ENCODE measurements around the gene SMAD1. TPM values are rescaled to one million over a fixed set of nuclear protein-coding genes. Genes with fewer than 3 reads are reported as not detected.

Gene SMAD1
- total RNA-seq, 2 donors from 2014 or later, result 1.3 to 16.7 TPM

DNA sequence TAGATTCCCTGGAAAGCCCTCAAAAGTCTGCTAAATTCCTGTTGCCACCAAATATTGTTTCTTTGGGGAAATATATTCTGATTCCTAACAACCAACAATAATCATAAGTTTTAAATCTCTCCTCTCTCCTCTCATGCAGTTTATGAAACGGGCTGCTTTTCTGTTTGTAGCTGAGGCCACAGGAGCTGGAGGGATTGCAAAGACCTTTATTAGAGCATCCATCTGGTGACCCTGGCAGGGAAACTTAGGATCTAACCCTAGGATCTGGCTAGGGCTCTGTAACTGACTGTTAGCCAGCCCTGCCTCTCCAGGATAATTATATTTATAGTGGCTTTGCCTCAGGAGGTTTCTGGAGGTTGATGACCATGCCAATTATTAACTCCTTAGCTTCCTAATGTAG, 56.9 kb downstream of the SMAD1 start:
- H3K9me3 ChIP-seq (ENCODE audit: control insufficient read depth, low read length, poor library complexity, severe bottlenecking), result no peaks in the 10 kb centered on the region
- ATAC-seq (no peak), DNase-seq (no peak)
- Mint-ChIP-seq H3K4me1 (peaks cover 15% of the 10 kb centered on the region), H3K36me3 (ENCODE audit: low read depth) (peaks cover 5% of the 10 kb centered on the region), H3K4me3 (no peak overlapping the region), H3K27me3 (no peaks in the 10 kb centered on the region), H3K27ac (peak overlapping the region; percentile 29)

DNA sequence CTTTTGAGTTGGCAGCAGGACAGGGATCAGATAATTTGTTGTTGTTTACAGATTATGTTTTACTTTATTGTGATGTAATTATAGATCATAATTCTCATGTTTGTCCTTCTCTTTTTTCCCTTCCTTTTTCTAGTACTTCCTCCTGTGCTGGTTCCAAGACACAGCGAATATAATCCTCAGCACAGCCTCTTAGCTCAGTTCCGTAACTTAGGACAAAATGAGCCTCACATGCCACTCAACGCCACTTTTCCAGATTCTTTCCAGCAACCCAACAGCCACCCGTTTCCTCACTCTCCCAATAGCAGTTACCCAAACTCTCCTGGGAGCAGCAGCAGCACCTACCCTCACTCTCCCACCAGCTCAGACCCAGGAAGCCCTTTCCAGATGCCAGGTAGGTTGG, 58.0 kb downstream of the SMAD1 start:
- H3K36me3 Mint-ChIP-seq (ENCODE audit: low read depth), result peaks cover 5% of the 10 kb centered on the region
- no peak overlapping the region for H3K4me3 Mint-ChIP-seq
- ATAC-seq (no peak), DNase-seq (no peak)
- H3K9me3 ChIP-seq (ENCODE audit: control insufficient read depth, low read length, poor library complexity, severe bottlenecking), result no peaks in the 10 kb centered on the region
- H3K27ac Mint-ChIP-seq, result peak overlapping the region; percentile 29
- no peaks in the 10 kb centered on the region for H3K27me3 Mint-ChIP-seq
- H3K4me1 Mint-ChIP-seq, result peaks cover 15% of the 10 kb centered on the region

DNA sequence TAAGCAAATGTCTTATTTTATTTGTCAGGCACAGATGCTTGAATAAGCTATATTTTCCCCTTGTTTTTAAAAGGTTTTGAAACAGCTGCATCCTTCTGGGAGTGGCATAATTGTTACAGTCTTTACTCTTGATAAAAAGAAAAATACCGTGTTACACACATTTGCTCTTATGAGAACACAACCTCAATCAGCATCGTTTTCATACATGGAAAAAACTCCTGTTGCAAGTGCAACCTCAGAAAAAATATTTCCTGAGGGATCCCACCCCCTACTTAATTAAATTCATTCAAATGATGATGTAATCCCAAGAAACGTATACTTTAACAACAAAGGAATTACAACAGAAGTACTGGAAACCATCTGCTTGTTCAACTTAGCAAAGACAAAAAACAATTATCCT, 58.6 kb downstream of the SMAD1 start:
- no peak for DNase-seq
- Mint-ChIP-seq H3K27me3 (no peaks in the 10 kb centered on the region), H3K27ac (no peak overlapping the region), H3K4me1 (peaks cover 15% of the 10 kb centered on the region), H3K36me3 (ENCODE audit: low read depth) (peaks cover 5% of the 10 kb centered on the region), H3K4me3 (no peak overlapping the region)
- ATAC-seq, result no peak
- no peaks in the 10 kb centered on the region for H3K9me3 ChIP-seq (ENCODE audit: control insufficient read depth, low read length, poor library complexity, severe bottlenecking)

DNA sequence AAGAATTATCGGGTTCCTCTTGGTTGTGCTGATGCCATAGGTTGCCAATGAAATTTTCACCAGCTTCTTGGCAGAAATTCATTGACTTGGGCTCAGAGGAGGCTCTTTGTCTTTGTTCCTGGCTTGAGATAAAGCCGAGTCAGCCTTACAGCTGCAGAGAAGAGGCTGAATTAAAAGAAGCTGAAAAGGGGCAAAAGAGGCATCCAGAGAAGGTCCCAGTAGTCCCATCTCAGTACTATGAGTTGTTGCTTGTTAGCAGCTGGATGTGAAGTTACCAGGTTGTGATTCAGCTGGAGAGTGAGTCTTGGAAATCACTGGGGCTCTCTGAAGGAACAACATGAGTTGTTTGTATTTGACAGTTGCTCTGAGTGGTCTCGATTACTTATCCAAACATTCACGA, 59.7 kb downstream of the SMAD1 start:
- Mint-ChIP-seq H3K27ac (no peak overlapping the region), H3K4me3 (no peak overlapping the region)
- ATAC-seq, result no peak

DNA sequence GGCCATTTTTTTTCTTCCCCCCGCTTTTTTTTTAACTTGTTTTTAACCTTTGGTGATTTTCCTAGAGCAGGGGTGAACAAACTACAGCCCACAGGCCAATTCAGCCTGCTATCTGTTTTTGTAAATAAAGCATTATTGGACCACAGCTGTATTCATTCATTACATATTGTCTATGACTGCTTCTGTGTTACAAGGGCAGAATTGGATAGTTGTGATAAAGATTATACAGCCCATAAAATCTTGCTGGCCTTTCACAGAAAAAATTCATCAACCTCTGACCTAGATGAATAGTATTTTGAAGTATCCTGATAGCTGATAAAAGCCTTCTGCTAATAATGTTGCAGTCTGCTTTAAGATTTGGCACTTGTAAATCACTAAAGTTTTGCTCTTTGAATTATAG, 63.4 kb downstream of the SMAD1 start:
- no peaks in the 10 kb centered on the region for H3K9me3 ChIP-seq (ENCODE audit: control insufficient read depth, low read length, poor library complexity, severe bottlenecking)
- Mint-ChIP-seq H3K27me3 (no peaks in the 10 kb centered on the region), H3K4me3 (no peak overlapping the region), H3K27ac (no peak overlapping the region), H3K36me3 (ENCODE audit: low read depth) (peaks cover 2% of the 10 kb centered on the region), H3K4me1 (peaks cover 7% of the 10 kb centered on the region)
- ATAC-seq, result no peak
- no peak for DNase-seq

More for the DNA sequence above, 59.7 kb downstream of the SMAD1 start:
- no peaks in the 10 kb centered on the region for H3K9me3 ChIP-seq (ENCODE audit: control insufficient read depth, low read length, poor library complexity, severe bottlenecking)
- Mint-ChIP-seq H3K27me3 (no peaks in the 10 kb centered on the region), H3K4me1 (peaks cover 16% of the 10 kb centered on the region), H3K36me3 (ENCODE audit: low read depth) (peaks cover 5% of the 10 kb centered on the region)
- DNase-seq, result no peak

DNA sequence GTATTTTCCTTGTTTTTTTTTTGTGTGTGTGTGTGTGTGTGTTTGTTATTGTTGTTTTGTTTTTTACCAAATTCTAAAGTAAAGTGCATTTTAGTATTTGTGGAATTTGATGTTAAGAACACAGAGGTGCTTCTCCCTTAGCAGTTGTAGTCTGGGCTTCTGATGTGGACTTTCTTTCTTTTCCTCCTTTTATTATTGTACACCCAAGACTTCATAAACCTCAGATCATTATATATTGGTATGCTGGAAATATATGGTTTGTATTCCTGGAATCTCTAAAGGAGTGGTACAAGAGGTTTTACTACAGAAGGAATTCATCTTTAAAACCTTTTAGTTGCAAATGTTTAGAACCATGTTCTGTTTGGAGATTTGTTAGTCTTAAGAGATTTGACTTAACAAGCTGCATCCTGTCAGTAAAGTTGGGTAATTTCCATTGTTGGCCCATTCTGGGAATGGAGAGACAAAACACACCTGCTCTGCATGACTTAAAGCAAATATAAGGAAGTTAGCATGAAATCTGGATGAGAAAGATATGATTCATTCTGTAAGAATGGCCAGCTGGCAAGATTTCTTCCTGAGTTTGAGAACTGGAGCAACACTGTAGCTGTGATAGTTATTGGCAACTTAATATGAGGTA, 64.0 kb downstream of the SMAD1 start:
- no peaks in the 10 kb centered on the region for H3K9me3 ChIP-seq (ENCODE audit: control insufficient read depth, low read length, poor library complexity, severe bottlenecking)
- Mint-ChIP-seq H3K27me3 (no peaks in the 10 kb centered on the region), H3K4me1 (peaks cover 7% of the 10 kb centered on the region), H3K4me3 (no peak overlapping the region), H3K36me3 (ENCODE audit: low read depth) (peaks cover 2% of the 10 kb centered on the region), H3K27ac (no peak overlapping the region)
- DNase-seq (no peak), ATAC-seq (no peak)

DNA sequence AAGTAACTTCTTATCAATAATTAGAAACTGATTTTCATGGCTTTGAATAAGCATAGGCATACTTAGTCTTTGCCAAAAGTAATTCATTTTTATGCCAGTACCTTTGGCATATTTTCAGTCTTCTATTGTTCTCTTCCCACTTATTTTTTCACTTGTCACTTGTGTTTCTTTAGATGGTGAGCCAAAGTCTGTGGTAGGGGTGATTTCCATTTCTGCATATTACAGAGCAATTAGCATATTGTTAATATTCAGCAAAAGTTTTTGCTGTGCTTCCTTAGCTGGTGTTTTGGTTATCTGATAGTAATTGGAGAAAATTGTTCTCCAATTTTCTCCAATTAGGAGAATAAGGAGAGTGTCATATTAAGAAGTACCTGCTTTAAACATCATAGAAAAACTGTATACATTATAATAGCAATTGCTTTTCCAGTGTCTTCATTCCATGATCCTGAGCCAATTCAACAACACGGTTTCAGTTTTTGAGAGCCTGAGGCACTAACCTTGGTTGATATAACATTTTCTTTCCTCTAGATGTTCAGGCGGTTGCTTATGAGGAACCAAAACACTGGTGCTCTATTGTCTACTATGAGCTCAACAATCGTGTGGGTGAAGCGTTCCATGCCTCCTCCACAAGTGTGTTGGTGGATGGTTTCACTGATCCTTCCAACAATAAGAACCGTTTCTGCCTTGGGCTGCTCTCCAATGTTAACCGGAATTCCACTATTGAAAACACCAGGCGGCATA, 64.7 kb downstream of the SMAD1 start:
- no peak overlapping the region for H3K27ac Mint-ChIP-seq
- no peaks in the 10 kb centered on the region for H3K27me3 Mint-ChIP-seq
- H3K4me1 Mint-ChIP-seq, result peaks cover 8% of the 10 kb centered on the region
- peaks cover 2% of the 10 kb centered on the region for H3K36me3 Mint-ChIP-seq (ENCODE audit: low read depth)
- DNase-seq, result no peak
- no peak overlapping the region for H3K4me3 Mint-ChIP-seq
- no peak for ATAC-seq
- no peaks in the 10 kb centered on the region for H3K9me3 ChIP-seq (ENCODE audit: control insufficient read depth, low read length, poor library complexity, severe bottlenecking)

DNA sequence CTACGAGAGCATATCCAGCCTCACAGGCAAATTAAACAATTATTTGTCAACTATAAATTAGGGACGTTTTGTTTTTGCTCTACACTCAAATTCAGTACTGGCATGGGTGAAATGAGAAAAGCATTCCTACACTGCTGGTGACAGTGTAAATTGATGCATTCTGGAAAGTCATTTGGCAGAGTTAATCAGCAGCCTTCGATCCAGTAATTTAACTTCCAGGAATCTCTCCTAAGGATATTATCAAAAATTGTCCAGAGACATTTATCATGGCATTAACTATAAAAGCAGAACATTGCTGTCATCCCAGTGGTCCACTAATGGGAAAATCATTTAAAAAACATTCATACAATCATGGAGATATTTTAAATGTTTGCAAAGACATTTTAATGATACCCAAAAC, 70.0 kb downstream of the SMAD1 start:
- H3K4me3 Mint-ChIP-seq, result no peak overlapping the region
- H3K36me3 Mint-ChIP-seq (ENCODE audit: low read depth), result peaks cover 2% of the 10 kb centered on the region
- no peak for DNase-seq
- no peak for ATAC-seq
- H3K27me3 Mint-ChIP-seq, result no peaks in the 10 kb centered on the region
- no peaks in the 10 kb centered on the region for H3K9me3 ChIP-seq (ENCODE audit: control insufficient read depth, low read length, poor library complexity, severe bottlenecking)
- no peak overlapping the region for H3K27ac Mint-ChIP-seq
- peaks cover 10% of the 10 kb centered on the region for H3K4me1 Mint-ChIP-seq

DNA sequence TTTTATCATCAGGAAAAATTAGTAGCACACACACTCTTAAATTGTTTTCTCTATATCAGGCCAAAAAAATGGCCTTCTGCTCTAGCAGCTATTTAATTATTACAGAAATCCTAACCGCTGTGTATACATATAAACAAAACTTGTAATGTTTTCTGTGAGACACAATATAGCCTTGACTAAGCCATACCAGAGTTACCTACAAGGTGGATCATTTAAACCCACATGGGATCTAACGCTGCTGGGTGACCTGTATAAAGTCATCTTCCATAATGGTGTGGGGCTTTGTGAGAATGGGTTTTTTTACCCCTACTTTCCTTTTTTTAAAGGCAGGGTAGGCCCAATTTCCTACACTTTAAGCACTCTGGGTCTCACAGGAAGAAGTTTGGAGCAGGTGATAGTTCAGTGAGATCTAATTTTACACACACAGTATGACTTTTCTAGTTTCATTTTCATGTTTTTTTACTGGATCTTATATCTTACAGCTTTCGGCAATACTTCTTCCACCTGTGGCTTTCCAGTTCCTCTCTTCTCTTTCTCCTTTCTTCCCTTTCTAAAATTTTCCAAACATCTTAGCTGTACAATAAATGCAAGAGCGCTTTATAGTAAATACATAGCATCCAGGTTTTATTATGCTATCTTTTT, 70.6 kb downstream of the SMAD1 start:
- Mint-ChIP-seq H3K36me3 (ENCODE audit: low read depth) (peaks cover 2% of the 10 kb centered on the region), H3K4me1 (peaks cover 10% of the 10 kb centered on the region), H3K27ac (peak overlapping the region; percentile 91), H3K27me3 (no peaks in the 10 kb centered on the region), H3K4me3 (no peak overlapping the region)
- DNase-seq (no peak), ATAC-seq (no peak)
- H3K9me3 ChIP-seq (ENCODE audit: control insufficient read depth, low read length, poor library complexity, severe bottlenecking), result no peaks in the 10 kb centered on the region

DNA sequence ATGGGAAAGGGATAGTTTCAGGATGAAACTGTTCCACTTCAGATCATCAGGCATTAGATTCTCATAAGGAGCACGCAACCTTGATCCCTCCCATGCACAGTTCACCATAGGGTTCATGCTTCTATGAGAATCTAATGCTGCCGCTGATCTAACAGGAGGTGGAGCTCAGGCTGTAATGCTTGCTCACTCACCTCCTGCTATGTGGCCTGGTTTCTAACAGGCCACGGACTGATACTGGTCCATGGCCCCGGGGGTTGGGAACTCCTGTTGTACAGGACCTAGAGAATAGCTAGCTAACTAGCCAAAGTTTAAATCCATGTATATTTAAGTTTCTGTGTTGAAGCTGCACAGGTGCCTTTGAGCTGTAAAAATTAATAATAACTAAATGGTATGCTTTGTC, 71.7 kb downstream of the SMAD1 start:
- ATAC-seq (no peak), DNase-seq (no peak)
- Mint-ChIP-seq H3K36me3 (ENCODE audit: low read depth) (no peaks in the 10 kb centered on the region), H3K27ac (no peak overlapping the region), H3K4me1 (peaks cover 10% of the 10 kb centered on the region), H3K4me3 (no peak overlapping the region), H3K27me3 (no peaks in the 10 kb centered on the region)
- no peaks in the 10 kb centered on the region for H3K9me3 ChIP-seq (ENCODE audit: control insufficient read depth, low read length, poor library complexity, severe bottlenecking)

DNA sequence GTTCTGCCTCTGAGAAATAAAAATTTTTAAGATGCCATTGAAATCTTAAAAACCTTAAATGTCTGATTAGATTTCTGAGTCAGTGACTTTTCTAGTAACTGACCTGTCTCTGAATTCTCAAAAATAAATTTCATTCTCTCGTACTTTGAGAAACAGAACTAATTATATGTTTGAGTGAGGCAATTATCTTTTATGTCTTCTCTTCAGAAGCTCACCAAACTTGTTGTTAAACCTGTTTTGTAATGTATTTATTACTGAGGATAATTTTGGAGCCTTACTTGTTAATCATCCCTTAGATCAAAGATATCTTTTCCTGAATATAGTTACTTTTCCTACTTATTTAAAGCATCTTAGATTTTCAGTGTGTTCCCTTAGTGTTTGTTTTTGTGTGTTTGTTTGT, 73.0 kb downstream of the SMAD1 start:
- Mint-ChIP-seq H3K27ac (peak overlapping the region; percentile 29), H3K4me1 (peaks cover 8% of the 10 kb centered on the region), H3K27me3 (no peaks in the 10 kb centered on the region), H3K4me3 (no peak overlapping the region), H3K36me3 (ENCODE audit: low read depth) (no peaks in the 10 kb centered on the region)
- ATAC-seq, result no peak
- no peak for DNase-seq
- H3K9me3 ChIP-seq (ENCODE audit: control insufficient read depth, low read length, poor library complexity, severe bottlenecking), result no peaks in the 10 kb centered on the region

DNA sequence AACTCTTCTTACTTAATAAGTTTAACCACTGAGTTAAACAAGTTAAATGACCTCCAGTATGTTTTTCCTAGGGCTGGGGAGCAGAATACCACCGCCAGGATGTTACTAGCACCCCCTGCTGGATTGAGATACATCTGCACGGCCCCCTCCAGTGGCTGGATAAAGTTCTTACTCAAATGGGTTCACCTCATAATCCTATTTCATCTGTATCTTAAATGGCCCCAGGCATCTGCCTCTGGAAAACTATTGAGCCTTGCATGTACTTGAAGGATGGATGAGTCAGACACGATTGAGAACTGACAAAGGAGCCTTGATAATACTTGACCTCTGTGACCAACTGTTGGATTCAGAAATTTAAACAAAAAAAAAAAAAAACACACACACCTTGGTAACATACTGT, 76.1 kb downstream of the SMAD1 start:
- Mint-ChIP-seq H3K27me3 (no peaks in the 10 kb centered on the region), H3K27ac (no peak overlapping the region), H3K36me3 (ENCODE audit: low read depth) (no peaks in the 10 kb centered on the region), H3K4me1 (peaks cover under 1% of the 10 kb centered on the region), H3K4me3 (no peak overlapping the region)
- ATAC-seq (peak; percentile 99), DNase-seq (peak in 1 of 3 donors; percentile 44)
- H3K9me3 ChIP-seq (ENCODE audit: control insufficient read depth, low read length, poor library complexity, severe bottlenecking), result no peaks in the 10 kb centered on the region

DNA sequence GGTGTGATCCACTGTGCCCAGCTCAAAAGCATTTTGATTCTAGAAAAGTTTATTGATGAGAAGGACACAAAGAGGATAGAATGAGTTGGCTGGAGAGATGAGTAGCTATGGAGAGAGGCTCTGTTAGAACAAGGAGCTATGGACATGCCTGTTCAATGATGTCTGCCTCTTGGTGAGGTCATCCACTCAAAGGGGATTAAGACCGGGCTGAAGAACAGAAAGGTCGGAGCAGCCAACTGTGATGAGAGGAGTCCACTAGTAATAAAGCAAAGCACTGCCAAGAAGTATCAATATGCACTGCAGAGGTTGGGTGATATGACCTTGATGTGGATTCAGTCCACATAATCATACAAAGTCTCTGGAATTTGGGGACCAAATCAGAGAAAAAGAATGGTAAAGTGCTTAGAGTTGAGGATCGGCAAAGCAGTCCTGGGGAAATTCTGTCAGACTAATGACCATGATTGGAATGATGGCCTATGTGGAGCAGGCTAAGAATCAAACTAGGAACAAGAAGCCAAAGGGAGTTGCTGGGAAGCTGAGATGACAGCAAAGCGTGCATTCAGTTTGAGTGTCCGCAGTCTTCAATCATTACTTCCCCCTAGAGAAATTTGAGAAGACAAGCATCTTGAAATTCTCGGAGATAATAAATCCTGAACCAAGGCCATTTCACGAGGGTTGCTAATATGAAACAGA, 81.8 kb downstream of the SMAD1 start:
- H3K36me3 Mint-ChIP-seq (ENCODE audit: low read depth), result no peaks in the 10 kb centered on the region
- H3K4me3 Mint-ChIP-seq, result no peak overlapping the region
- no peaks in the 10 kb centered on the region for H3K9me3 ChIP-seq (ENCODE audit: control insufficient read depth, low read length, poor library complexity, severe bottlenecking)
- no peaks in the 10 kb centered on the region for H3K4me1 Mint-ChIP-seq
- no peak for DNase-seq
- no peak for ATAC-seq
- no peak overlapping the region for H3K27ac Mint-ChIP-seq
- peaks cover 18% of the 10 kb centered on the region for H3K27me3 Mint-ChIP-seq
